GM23248 (cell line): Measurements from ENCODE around the gene ZNF260.

Source experiments
- EZH2 ChIP-seq: fragments of 200-600 bp; sonication (generic); IDR thresholded peaks from 2 replicates; pipeline ENCODE4 v1.6.1; 2018; ENCODE audit warnings: antibody characterized with exemption, mild to moderate bottlenecking; ENCODE audit not compliant: insufficient read depth, poor library complexity, severe bottlenecking
- EZH2phosphoT487 ChIP-seq: fragments of 200-600 bp; sonication (generic); IDR thresholded peaks from 2 replicates; pipeline ENCODE4 v1.6.1; 2018; ENCODE audit warnings: antibody characterized with exemption, moderate library complexity, mild to moderate bottlenecking, low read depth; ENCODE audit not compliant: insufficient read depth

- TF ChIP-seq EZH2 (no peak), EZH2phosphoT487 (no peak)
These were observed 38.1 kb downstream of the ZNF260 start for GRCh38 chr19:36489920-36490415.
